H1 (cell line): ENCODE results near the gene UGT1A7. TPM values are rescaled to one million over a fixed set of nuclear protein-coding genes. Genes with fewer than 3 reads are reported as not detected.

Experiments
- SAP30 ChIP-seq: fragments of 300-600 bp; sonication (generic); IDR thresholded peaks from 2 replicates; pipeline ENCODE4 v1.7.1; 2012; ENCODE audit warnings: low read length, moderate library complexity, mild to moderate bottlenecking, inconsistent platforms; ENCODE audit not compliant: insufficient read depth, insufficient replicate concordance
- TBP ChIP-seq: IDR thresholded peaks from 2 replicates; pipeline ENCODE4 v1.6.1; 2011; ENCODE audit warnings: low read depth, low read length, improper control_type of control experiment
- polyA plus RNA-seq, 7 experiments: library from polyadenylated mRNA; depleted of rRNA in 3 of 7; stranded (reverse) in 5 of 7; unstranded in 2 of 7; fragments of >200 nt in 5 of 7; fragments of 200-250 nt in 2 of 7; gene quantifications; 1 replicate in 5 of 7; 2 replicates in 1 of 7; 4 replicates in 1 of 7; pipeline versions ENCODE4 v1.2.1 to v1.2.3, GENCODE V29; 2011 to 2013; ENCODE audit warnings: missing spikeins in 2 of 7, mixed read lengths in 2 of 7
- total RNA-seq: library from RNA; stranded (reverse); fragmentation: NEBNext Ultra II Directional; extraction: Animal tissue kit (Norgen Biotek cat#: 25700); gene quantifications from 2 replicates; pipeline ENCODE4 v1.2.1, GENCODE V29; 2021

UGT1A7 gene
- total and polyA plus RNA-seq, 2 of the 8 experiments (the other 6 are each of a cell fraction or from before 2014, with no cell fraction given), result not detected

GRCh38 chr2:233668605-233669260, 13.0 kb upstream of the UGT1A7 start (continued):
- no peak for TF ChIP-seq SAP30
- TF ChIP-seq TBP, result no peak
